Transverse colon (tissue), 4 donors: ENCODE results near the gene ZNF614. TPM values are rescaled to one million over a fixed set of nuclear protein-coding genes. Genes with fewer than 3 reads are reported as not detected.

Experiments
- DNase-seq: peaks from one replicate; pipeline ENCODE4 v3.0.0-alpha.2; 2019
- H3K27ac ChIP-seq, 4 donors: fragments of 200-600 bp; sonication (generic); 2 replicates each; pipeline ENCODE4 v1.5.1; 2016 to 2018; ENCODE audit warnings: inconsistent platforms in 4 of 4
- H3K27me3 ChIP-seq: fragments of 200-600 bp; sonication (generic); 2 replicates; pipeline ENCODE4 v1.5.1; 2017; ENCODE audit warnings: inconsistent platforms
- H3K36me3 ChIP-seq, 4 donors: fragments of 200-600 bp; sonication (generic); 2 replicates each; pipeline ENCODE4 v1.5.1; 2017 to 2019; ENCODE audit warnings: inconsistent platforms in 4 of 4
- H3K4me1 ChIP-seq, 4 donors: fragments of 200-600 bp; sonication (generic); 2 replicates each; pipeline ENCODE4 v1.5.1; 2017 to 2020; ENCODE audit warnings: inconsistent platforms in 4 of 4
- H3K4me3 ChIP-seq, 4 donors: fragments of 200-600 bp; sonication (generic); 1 replicate in 1 of 4; 2 replicates in 3 of 4; pipeline versions ENCODE4 v1.5.1 to v1.6.1; 2017 to 2019; ENCODE audit warnings: inconsistent platforms in 4 of 4
- H3K9me3 ChIP-seq, 2 donors: fragments of 200-600 bp; sonication (generic); 2 replicates each; pipeline ENCODE4 v1.5.1; 2017 to 2019; ENCODE audit warnings: inconsistent platforms in 2 of 2
- CTCF ChIP-seq, 5 experiments: fragments of 200-600 bp in 3 of 5; fragments of 450-650 bp in 2 of 5; sonication (generic) in 3 of 5; IDR thresholded peaks; 1 replicate in 2 of 5; 2 replicates in 3 of 5; pipeline ENCODE4 v1.5.1; 2016 to 2017; ENCODE audit warnings: antibody characterized with exemption in 5 of 5, inconsistent platforms in 3 of 5, mild to moderate bottlenecking in 2 of 5, moderate library complexity in 1 of 5
- EP300 ChIP-seq: sonication (generic); formaldehyde crosslinking; IDR thresholded peaks from one replicate; pipeline ENCODE4 v1.6.1; 2017; ENCODE audit warnings: antibody characterized with exemption, low read depth
- POLR2A ChIP-seq: fragments of 450-650 bp; IDR thresholded peaks from one replicate; pipeline ENCODE4 v1.6.1; 2016; ENCODE audit warnings: antibody characterized with exemption, mild to moderate bottlenecking, moderate library complexity
- POLR2AphosphoS5 ChIP-seq, 3 donors: sonication (generic); formaldehyde crosslinking; IDR thresholded peaks; one replicate each; pipeline ENCODE4 v1.6.1; 2016; ENCODE audit warnings: antibody characterized with exemption in 3 of 3
- whole genome bisulfite sequencing, 2 donors: methylation state at CpG; one replicate each; pipeline ENCODE4 v1.1.5; 2018; ENCODE audit warnings: low coverage in 1 of 2; 5-methylcytosine and 5-hydroxymethylcytosine counted together
- in situ Hi-C, 4 donors: fragments of 200-750 bp; cut with MboI; loops; one replicate each; pipeline versions ENCODE4 v1.15.0 to v1.15.1; 2017; ENCODE audit warnings: low sequenced_read_pairs in 3 of 4, low pct_ligation_motif_present in 1 of 4, low pct_unique_long_range_greater_than_20kb in 1 of 4
- intact Hi-C: fragments of 100-400 bp; cut with DNase I; formaldehyde crosslinking; loops from one replicate; pipeline ENCODE4 v1.15.1; 2023; ENCODE audit warnings: low total_unique reads
- total RNA-seq, 4 donors: library from RNA; depleted of rRNA; stranded (reverse); fragments of >200 nt; gene quantifications; one replicate each; pipeline ENCODE4 v1.1.0, GENCODE V29; 2016

Gene ZNF614
- 10 to 100 TPM in 1 of 4 donors, 1 to 10 TPM in 2, under 1 TPM in 1; 0.37 to 57.3 (median 4.7) TPM for total RNA-seq

DNA sequence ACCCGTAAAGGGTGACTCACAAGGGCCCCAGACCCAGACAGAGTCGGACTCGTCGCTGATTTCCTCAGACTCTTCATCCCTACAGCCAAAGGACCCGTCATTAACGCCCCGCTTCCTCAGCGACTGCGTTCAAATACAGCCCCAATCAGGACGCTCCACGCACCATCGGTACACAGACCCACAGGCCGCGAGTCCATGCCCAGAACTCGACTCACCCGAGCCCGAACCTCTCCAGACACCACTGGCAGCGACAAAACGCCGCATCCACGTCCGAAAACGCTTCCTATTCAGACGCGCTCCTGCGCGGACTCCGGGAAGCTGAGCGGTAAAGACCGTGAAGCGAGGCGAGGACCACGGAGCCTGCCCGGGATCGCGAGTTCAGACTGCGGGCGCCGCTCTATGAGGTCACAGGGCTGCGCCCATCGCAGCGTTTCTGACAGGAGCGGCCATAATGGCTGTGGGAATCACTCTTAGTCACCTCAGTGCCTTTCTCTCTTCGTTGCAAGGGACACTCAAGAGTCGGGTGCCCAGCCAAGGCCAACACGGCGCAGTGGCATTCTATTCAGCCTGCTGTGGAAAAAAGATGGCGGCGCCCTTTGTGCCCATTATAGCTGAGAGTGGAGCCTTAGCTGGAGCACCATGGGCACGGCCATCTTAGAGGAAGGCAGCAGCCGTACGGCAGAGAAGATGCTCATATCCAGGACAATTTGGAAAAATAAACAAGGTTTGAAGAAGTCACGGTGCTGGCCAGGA lies at the start of gene ZNF614:
TSS of gene ZNF614 (minus strand) at position 353 of the 753 bp plus-strand sequence. CDS start 2,634 bp downstream, outside the sequence.
- H3K27ac ChIP-seq, result peak within 1 kb of the TSS; percentile 86 to 94 (median 90)
- intact Hi-C loops, result no loop called here
- H3K9me3 ChIP-seq, result peaks cover 37 to 46% of the 10 kb centered on the region in 2 donors
- 0 to 1% methylated on average over 3 to 52 of the region's 53 CpGs for WGBS, 2 donors
- H3K27me3 ChIP-seq, result no peaks in the 10 kb centered on the region
- peaks cover 0 to 29% (median 16%) of the 10 kb centered on the region in 4 donors for H3K36me3 ChIP-seq
- peak within 1 kb of the TSS; percentile 61 to 91 (median 80) for H3K4me3 ChIP-seq
- TF ChIP-seq CTCF (IDR thresholded peaks at IDR 0.05) (no peak), POLR2A (peak; percentile 70), POLR2AphosphoS5 (IDR thresholded peaks at IDR 0.05) (peak; percentile 50 to 87 (median 69))
- DNase-seq, result peak; percentile 90
- in situ Hi-C loops, result no loop called here
- peaks cover 0 to 17% (median 3%) of the 10 kb centered on the region in 4 donors for H3K4me1 ChIP-seq

DNA sequence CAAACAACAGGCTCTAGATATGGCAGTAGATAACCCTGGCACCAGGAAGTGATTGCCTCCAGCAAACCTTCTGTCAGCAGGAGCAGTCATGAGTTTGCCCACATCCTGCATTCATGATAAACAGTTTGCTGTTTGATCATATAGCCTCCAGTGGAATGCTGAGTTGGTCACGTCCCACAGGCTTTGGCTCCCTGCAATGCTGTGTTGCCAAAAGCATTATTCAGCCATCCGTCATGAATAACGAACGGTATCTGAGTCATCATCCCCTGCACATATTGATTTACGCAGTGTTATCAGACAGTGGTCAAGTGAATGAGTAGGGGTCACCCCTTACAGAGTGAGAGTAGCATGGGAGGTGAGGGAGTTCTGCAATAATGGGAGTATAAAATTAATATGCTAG lies 42.3 kb upstream of the ZNF614 start:
- H3K36me3 ChIP-seq, result peaks cover 12 to 96% (median 57%) of the 10 kb centered on the region in 4 donors
- WGBS, 2 donors, result 96% methylated on average over 5 of the region's 5 CpGs; no CpG with 5 or more reads in 1 of the 2 donors
- no peaks in the 10 kb centered on the region for H3K4me1 ChIP-seq
- TF ChIP-seq POLR2AphosphoS5 (IDR thresholded peaks at IDR 0.05) (no peak), EP300 (no peak), CTCF (IDR thresholded peaks at IDR 0.05) (no peak), POLR2A (no peak)
- intact Hi-C loops (no loop called here), in situ Hi-C loops (no loop called here)
- H3K4me3 ChIP-seq, result no peak overlapping the region
- no peak for DNase-seq
- H3K27me3 ChIP-seq, result no peaks in the 10 kb centered on the region
- H3K27ac ChIP-seq, result no peak overlapping the region
- peaks cover 68 to 99% of the 10 kb centered on the region in 2 donors for H3K9me3 ChIP-seq

DNA sequence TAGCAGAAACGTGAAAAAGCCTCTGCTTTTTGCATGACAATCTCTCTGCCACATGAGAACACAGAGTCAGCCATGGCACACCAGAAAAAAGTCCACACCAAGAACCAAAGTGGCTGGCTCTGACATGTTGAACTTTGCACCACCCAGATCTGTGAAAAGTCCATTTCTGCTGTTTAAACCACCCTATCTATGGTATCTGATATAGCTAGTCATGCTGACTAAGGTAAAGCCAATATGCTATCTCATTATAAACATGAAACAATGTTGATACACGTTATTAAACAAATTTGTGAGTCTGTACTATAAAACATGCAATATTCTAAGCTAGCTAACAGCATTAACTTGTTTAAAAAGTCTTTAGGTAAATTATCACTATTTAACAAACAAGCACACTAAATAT lies 41.5 kb upstream of the ZNF614 start:
- in situ Hi-C loops (no loop called here), intact Hi-C loops (no loop called here)
- peaks cover 7 to 96% (median 54%) of the 10 kb centered on the region in 4 donors for H3K36me3 ChIP-seq
- no peak for DNase-seq
- H3K9me3 ChIP-seq, result peaks cover 77 to 99% of the 10 kb centered on the region in 2 donors
- H3K27ac ChIP-seq, result no peak overlapping the region
- H3K27me3 ChIP-seq, result no peaks in the 10 kb centered on the region
- no peaks in the 10 kb centered on the region for H3K4me1 ChIP-seq
- 83 to 93% methylated on average over 2 of the region's 2 CpGs for WGBS, 2 donors
- TF ChIP-seq POLR2A, result no peak
- TF ChIP-seq POLR2AphosphoS5 (IDR thresholded peaks at IDR 0.05), result no peak
- TF ChIP-seq EP300, result no peak
- TF ChIP-seq CTCF (IDR thresholded peaks at IDR 0.05), result no peak
- H3K4me3 ChIP-seq, result no peak overlapping the region

DNA sequence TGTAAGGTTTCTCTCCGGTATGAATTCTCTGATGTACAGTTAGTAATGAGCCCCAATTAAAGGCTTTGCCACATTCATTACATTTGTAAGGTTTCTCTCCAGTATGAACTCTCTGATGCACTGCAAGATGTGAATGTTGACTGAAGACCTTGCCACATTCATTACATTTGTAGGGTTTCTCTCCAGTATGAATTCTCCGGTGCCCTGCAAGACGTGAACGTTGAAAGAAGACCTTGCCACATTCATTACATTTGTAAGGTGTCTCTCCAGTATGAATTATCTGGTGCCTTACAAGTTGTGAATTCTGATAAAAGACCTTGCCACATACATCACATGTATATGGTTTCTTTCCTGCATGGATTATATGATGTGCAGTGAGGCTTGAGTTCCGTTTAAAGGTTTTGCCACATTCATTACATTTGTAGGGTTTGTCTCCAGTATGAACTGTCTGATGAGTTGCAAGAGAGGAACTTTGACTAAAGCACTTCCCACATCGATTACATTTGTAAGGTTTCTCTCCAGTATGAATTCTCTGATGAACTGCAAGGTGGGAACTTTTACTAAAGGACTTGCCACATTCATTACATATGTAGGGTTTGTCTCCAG lies 38.2 kb upstream of the ZNF614 start:
- intact Hi-C loops, result no loop called here
- Histone ChIP-seq H3K9me3 (peaks cover 86 to 92% of the 10 kb centered on the region in 2 donors), H3K36me3 (peaks cover 7 to 78% (median 38%) of the 10 kb centered on the region in 4 donors), H3K27ac (no peak overlapping the region), H3K4me3 (no peak overlapping the region), H3K27me3 (no peaks in the 10 kb centered on the region), H3K4me1 (no peaks in the 10 kb centered on the region)
- in situ Hi-C loops, result no loop called here
- DNase-seq, result no peak
- 96% methylated on average over 6 of the region's 6 CpGs for WGBS, 2 donors
- TF ChIP-seq POLR2AphosphoS5 (IDR thresholded peaks at IDR 0.05), result no peak
- no peak for TF ChIP-seq POLR2A
- TF ChIP-seq EP300, result no peak
- no peak for TF ChIP-seq CTCF (IDR thresholded peaks at IDR 0.05)
